Measurements from ENCODE around the gene CYBB.

CYBB gene

GRCh38 chrX:37844622-37845021 is 64.8 kb downstream of the CYBB start:
- no peak for DNase-seq (ENCODE audit: low spot score)

GRCh38 chrX:37846141-37846540 is 66.3 kb downstream of the CYBB start:
- peak; percentile 45 for DNase-seq (ENCODE audit: low spot score)

DNA sequence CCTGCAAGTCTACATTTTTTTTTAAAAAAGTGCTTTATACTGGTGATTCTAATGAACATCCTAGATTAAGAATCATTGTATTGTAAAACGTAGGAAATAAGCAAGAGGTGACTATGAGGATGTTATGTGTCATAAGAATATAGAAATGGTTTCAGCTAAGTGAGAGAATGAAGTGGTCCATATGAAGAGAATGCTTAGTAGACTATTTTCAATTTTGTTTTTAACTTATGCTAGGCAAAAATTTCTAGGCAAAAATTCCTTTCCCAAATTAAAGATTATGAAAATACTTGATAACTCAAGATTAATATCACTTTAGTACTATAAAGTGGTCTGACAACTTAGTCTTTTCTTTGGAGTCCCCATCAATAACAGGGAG is 66.7 kb downstream of the CYBB start:
- no peak for DNase-seq (ENCODE audit: low spot score)

GRCh38 chrX:37846934-37847732 is 67.3 kb downstream of the CYBB start, which contains the start of gene DYNLT3:
TSS of gene DYNLT3 (minus strand) at chrX:37847571. CDS start at chrX:37847510, 61 bp downstream.
- peak; percentile 75 for DNase-seq (ENCODE audit: low spot score)

DNA sequence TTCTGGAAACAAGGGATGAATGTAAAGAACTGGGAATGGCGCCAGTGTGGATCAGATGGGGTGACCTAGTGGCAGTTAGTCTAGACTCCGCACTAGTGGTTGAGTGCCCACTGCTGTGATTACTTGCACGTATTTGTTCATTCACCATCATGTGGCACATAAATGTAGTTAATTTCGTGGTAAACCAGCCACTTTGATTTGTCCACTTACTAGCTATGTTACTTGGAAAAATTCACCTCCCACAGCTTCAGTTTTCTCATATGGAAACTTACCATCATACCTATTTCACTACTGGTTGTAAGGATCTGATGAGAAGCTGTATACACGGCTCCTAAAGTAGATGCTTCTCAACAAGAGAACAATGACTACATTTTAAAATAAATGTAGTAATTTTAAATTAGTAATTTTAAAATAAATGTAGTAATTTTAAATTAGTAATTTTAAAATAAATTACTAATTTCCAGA is 67.9 kb downstream of the CYBB start:
- no peak for DNase-seq (ENCODE audit: low spot score)

- DNase-seq (ENCODE audit: low spot score): no peak
Measured at GRCh38 chrX:37854148-37854547, 74.3 kb downstream of the CYBB start.

GRCh38 chrX:37854748-37855147 is 74.9 kb downstream of the CYBB start:
- DNase-seq (ENCODE audit: low spot score): no peak

DNA sequence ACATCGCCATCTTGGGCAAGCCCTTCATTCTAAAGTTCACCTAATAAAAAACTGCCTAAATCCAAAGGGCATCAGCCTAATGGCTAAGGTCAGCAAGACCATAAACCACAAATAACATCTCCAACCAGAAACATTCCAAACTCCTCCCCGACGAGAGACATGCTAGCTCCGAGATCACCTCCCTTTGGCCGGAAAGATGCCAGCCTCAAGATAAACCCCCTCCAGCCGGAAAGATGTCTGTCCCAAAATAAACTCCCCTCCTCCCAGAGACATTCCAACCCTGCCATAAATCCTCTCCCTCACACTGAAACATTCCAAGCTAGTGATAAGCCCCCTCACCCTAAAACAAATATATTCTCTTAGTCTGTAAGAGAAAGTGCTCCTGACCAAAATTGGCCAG is 80.9 kb downstream of the CYBB start:
- DNase-seq (ENCODE audit: low spot score): no peak

DNA sequence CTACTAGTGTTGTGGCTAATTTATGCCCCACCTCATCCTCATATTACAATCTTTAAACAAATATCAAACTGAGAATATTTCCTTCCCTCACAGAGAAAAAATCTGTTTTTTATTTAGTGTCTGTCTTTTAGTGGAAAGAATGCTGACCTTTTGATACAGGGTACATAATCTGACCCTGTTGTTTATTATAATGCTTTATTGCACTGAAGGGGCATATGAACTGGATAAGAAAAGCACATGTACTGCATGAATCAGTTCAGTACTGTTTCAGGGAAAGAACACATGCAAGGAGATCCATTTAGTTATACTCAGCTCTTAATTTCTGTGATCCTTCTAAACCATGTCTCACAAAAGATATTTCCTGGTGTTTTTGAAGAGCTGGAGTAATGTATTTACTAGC is 83.0 kb downstream of the CYBB start:
- DNase-seq (ENCODE audit: low spot score): no peak

Data from CD4-positive, alpha-beta T cell treated with Interleukin-2 at 100 ng/mL for 4 hours (primary cell).